Measurements from ENCODE around the gene CCDC138.

The CCDC138 gene

GRCh38 chr2:108829578-108830310 is 43.2 kb downstream of the CCDC138 start:
- no peak for DNase-seq

GRCh38 chr2:108833219-108833618 is 46.6 kb downstream of the CCDC138 start:
- no peak for DNase-seq

- no peak for DNase-seq
Measured at GRCh38 chr2:108834620-108835019, 48.0 kb downstream of the CCDC138 start.

GRCh38 chr2:108835040-108835439 is 48.5 kb downstream of the CCDC138 start:
- no peak for DNase-seq

- DNase-seq, result no peak
Measured at GRCh38 chr2:108837198-108837597, 50.6 kb downstream of the CCDC138 start.

- no peak for DNase-seq
Measured at GRCh38 chr2:108841506-108841905, 54.9 kb downstream of the CCDC138 start.

- DNase-seq, result no peak
Measured at GRCh38 chr2:108845923-108846322, 59.4 kb downstream of the CCDC138 start.

- DNase-seq, result no peak
Measured at GRCh38 chr2:108847000-108847399, 60.4 kb downstream of the CCDC138 start.

- no peak for DNase-seq
Measured at GRCh38 chr2:108852375-108852774, 65.8 kb downstream of the CCDC138 start.

GRCh38 chr2:108853421-108853820 is 66.8 kb downstream of the CCDC138 start:
- no peak for DNase-seq

- no peak for DNase-seq
Measured at GRCh38 chr2:108854484-108854883, 67.9 kb downstream of the CCDC138 start.

- no peak for DNase-seq
Measured at GRCh38 chr2:108855194-108855593, 68.6 kb downstream of the CCDC138 start.

GRCh38 chr2:108858894-108859293 is 72.3 kb downstream of the CCDC138 start:
- DNase-seq, result no peak

GRCh38 chr2:108866041-108866440 is 79.5 kb downstream of the CCDC138 start:
- DNase-seq, result no peak

- no peak for DNase-seq
Measured at GRCh38 chr2:108868911-108869310, 82.3 kb downstream of the CCDC138 start.

GRCh38 chr2:108869542-108869941 is 83.0 kb downstream of the CCDC138 start:
- no peak for DNase-seq

GRCh38 chr2:108870069-108870644 is 83.6 kb downstream of the CCDC138 start:
- DNase-seq, result no peak

GRCh38 chr2:108877506-108877905 is 90.9 kb downstream of the CCDC138 start:
- DNase-seq, result no peak

GRCh38 chr2:108878276-108878675 is 91.7 kb downstream of the CCDC138 start:
- no peak for DNase-seq

- no peak for DNase-seq
Measured at GRCh38 chr2:108884619-108885018, 98.0 kb downstream of the CCDC138 start.

- DNase-seq, result no peak
Measured at GRCh38 chr2:108889907-108890306, 103.3 kb downstream of the CCDC138 start.

- no peak for DNase-seq
Measured at GRCh38 chr2:108893277-108893676, 106.7 kb downstream of the CCDC138 start.

GRCh38 chr2:108894766-108895165 is 108.2 kb downstream of the CCDC138 start:
- no peak for DNase-seq

GRCh38 chr2:108895188-108895587 is 108.6 kb downstream of the CCDC138 start:
- no peak for DNase-seq

GRCh38 chr2:108896741-108897140 is 110.2 kb downstream of the CCDC138 start:
- no peak for DNase-seq

Data from activated CD4-positive, CD25-positive, alpha-beta regulatory T cell treated with anti-CD3 and anti-CD28 coated beads, Interleukin-2, amount 50 U/mL, for 72 hours (primary cell).